ENCODE results near the gene ADGRV1.
"Not testable (repeated sequence)": the region's sequence is repeated elsewhere in the genome, so short reads cannot be mapped to it uniquely, and the experiment has no call there.

Gene ADGRV1

DNA sequence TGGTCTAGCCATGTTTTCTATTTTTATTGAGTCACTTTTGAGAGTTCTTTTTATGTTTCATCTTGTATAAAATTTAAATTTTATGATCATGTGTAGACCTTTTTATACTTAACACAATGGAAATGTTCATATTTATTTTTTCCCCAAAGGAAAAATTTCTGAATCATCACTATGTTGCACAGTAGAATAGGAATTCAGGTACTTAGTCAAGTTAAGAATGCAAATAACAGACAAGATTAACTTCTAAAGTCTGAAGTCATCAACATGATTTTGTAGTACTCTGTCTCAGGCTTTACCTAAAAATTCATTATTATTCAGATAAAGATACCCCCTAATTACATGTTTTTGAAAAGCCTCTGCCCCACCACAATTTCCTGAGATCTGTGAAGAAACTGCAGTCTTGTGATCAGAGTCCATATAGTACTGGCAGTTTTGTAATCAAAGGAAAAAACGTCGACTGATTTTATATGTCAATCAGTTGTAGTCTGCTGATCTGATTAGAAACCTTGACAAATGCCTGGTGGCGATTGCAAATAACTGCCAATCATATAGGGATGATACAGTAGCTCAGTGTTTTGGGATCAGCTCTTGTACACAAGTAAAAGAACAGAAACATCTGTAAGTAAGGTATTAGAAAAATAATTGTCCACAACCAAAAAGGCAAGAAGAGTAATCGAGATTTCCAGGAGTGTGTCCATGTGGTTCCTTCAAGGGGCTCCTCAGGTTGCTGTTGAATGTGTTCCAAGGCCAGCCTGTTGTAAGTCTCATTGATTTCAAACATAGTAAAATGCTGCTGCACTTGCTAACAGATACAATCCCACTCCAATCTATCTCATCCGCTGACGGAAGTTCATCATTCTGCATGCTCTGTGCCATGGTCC, 472.2 kb downstream of the ADGRV1 start:
- no peak for DNase-seq (ENCODE audit: low spot score)
- H3K27ac ChIP-seq: no peak overlapping the region
- TF ChIP-seq, protein P1, sequence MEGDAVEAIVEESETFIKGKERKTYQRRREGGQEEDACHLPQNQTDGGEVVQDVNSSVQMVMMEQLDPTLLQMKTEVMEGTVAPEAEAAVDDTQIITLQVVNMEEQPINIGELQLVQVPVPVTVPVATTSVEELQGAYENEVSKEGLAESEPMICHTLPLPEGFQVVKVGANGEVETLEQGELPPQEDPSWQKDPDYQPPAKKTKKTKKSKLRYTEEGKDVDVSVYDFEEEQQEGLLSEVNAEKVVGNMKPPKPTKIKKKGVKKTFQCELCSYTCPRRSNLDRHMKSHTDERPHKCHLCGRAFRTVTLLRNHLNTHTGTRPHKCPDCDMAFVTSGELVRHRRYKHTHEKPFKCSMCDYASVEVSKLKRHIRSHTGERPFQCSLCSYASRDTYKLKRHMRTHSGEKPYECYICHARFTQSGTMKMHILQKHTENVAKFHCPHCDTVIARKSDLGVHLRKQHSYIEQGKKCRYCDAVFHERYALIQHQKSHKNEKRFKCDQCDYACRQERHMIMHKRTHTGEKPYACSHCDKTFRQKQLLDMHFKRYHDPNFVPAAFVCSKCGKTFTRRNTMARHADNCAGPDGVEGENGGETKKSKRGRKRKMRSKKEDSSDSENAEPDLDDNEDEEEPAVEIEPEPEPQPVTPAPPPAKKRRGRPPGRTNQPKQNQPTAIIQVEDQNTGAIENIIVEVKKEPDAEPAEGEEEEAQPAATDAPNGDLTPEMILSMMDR (IDR thresholded peaks at IDR 0.05): no peak
- H3K4me3 ChIP-seq: no peak overlapping the region

DNA sequence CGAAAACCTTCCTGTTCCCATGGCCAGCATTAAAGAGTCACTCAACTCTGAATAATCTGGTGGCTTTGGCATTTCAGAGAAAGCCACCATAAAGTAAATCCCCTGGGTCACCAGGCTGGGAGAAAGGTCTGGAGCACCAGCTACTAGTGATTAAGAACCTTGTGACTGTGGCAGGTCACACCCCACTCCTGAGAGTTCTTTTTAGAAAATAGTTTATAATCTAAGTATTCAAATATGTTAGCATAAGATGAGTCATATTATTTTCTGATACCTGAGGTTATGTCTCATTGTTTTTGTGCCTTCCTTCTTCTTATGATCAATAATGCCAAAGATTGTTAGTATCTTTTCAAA, 472.8 kb downstream of the ADGRV1 start:
- H3K27ac ChIP-seq: no peak overlapping the region
- DNase-seq (ENCODE audit: low spot score): no peak
- no peak overlapping the region for H3K4me3 ChIP-seq
- TF ChIP-seq, protein P1 (IDR thresholded peaks at IDR 0.05): no peak

DNA sequence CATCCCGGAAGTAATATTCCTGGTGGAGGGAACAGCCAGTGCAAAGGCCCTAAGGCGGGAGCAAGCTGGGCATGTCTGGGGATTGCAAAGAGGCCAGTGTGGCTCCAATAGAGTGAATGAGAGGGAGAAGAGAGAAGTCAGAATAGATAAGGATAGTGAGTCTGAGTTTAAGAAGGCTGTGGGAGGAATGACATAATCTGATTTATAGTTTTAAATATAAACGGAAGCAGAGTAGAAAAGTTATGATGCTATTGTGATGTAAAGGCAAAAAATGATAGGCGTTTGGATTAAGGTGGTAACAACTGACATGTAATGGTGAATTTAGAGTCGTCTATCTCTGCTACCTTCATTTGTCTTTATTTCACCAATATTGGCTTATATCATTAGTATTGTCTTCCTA, 473.5 kb downstream of the ADGRV1 start:
- H3K27ac ChIP-seq: no peak overlapping the region

GRCh38 chr5:91033370-91033769, 474.8 kb downstream of the ADGRV1 start:
- TF ChIP-seq, protein P1 (IDR thresholded peaks at IDR 0.05): no peak
- Histone ChIP-seq H3K27ac (no peak overlapping the region), H3K4me3 (no peak overlapping the region)
- no peak for DNase-seq (ENCODE audit: low spot score)

More for the DNA sequence above, 473.5 kb downstream of the ADGRV1 start:
- TF ChIP-seq, protein P1 (IDR thresholded peaks at IDR 0.05): no peak
- no peak for DNase-seq (ENCODE audit: low spot score)
- no peak overlapping the region for H3K4me3 ChIP-seq

DNA sequence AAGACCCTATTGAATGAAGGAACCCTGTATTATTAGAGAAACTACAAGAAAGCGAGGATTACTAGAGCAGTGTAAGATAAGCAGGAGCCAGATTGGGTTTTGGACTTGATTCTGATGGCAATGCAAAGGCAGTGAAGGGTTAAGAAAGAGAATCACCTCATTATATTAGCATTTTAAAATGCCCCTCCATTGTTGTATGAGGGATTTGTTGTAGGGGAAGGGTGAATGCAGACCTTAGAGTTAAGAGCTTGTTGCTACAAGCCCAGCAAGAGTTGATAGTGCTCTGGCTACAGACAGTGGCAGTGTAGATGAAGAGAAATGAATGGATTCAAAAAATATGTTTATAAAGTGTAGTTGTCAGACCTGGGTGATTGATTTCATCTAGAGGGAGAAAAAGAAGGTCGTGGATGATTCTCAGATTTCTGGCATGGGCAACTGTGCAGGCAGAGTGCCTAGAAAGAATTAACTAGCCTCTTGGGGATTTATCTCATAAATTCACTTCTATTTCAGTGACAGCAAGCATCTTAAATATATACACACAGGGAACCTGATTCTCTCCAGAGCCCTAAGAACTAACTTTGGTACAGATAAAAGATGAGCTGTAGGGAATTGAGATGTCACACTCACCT, 479.7 kb downstream of the ADGRV1 start:
- no peak overlapping the region for H3K27ac ChIP-seq
- TF ChIP-seq, protein P1 (IDR thresholded peaks at IDR 0.05): no peak
- DNase-seq (ENCODE audit: low spot score): no peak
- no peak overlapping the region for H3K4me3 ChIP-seq

DNA sequence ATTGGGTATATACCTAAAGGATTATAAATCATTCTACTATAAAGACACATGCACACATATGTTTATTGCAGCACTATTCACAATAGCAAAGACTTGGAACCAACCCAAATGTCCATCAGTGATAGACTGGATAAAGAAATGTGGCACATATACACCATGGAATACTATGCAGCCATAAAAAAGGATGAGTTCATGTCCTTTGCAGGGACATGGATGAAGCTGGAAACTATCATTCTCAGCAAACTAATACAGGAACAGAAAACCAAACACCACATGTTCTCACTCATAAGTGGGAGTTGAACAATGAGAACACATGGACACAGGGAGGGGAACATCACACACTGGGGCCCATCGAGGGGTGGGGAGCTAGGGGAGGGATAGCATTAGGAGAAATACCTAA, 482.5 kb downstream of the ADGRV1 start:
- not testable (repeated sequence) for H3K27ac ChIP-seq; DNase-seq (ENCODE audit: low spot score); H3K4me3 ChIP-seq

DNA sequence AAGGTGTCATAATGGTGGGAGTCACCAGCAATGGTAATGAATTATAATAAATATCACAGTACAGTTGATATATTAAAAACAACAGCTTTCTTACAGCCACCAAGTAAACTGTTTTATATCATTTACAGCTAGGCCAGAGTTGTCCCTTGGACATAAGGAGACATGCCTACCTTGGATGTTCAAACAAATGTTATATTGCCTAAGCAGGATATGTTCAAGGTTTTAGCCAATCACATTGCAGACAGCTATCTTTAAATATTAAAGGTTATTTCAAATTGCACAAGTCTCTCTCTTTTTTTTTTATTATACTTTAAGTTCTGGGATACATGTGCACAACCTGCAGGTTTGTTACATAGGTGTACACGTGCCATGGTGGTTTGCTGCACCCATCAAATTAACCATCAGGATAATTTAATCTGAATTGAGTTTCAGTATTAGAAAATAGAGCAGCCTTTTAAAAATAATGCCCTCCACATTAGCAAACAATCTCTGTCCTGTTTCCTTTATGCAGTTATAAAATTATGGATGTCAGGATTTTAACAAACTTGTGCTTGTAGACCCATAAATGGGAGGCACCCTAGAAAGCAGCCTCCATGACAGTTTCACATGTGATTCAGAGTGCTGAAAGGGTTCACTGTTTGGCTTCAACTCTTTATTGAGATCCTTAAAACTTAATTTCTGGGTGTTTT, 483.8 kb downstream of the ADGRV1 start:
- TF ChIP-seq, protein P1 (IDR thresholded peaks at IDR 0.05): no peak
- Histone ChIP-seq H3K27ac (no peak overlapping the region), H3K4me3 (no peak overlapping the region)
- DNase-seq (ENCODE audit: low spot score): no peak
